Measurements from ENCODE around the gene SLC8A2.
"Not testable (repeated sequence)": the region's sequence is repeated elsewhere in the genome, so short reads cannot be mapped to it uniquely, and the experiment has no call there.

The SLC8A2 gene

GRCh38 chr19:47411696-47412095 lies 60.0 kb downstream of the SLC8A2 start:
- not testable (repeated sequence) for DNase-seq (ENCODE audit: low read depth)

- DNase-seq (ENCODE audit: low read depth) = no peak
Measured at GRCh38 chr19:47411101-47411500, 60.6 kb downstream of the SLC8A2 start.

- no peak for DNase-seq (ENCODE audit: low read depth)
Measured at GRCh38 chr19:47408156-47408938, 63.3 kb downstream of the SLC8A2 start.

DNA sequence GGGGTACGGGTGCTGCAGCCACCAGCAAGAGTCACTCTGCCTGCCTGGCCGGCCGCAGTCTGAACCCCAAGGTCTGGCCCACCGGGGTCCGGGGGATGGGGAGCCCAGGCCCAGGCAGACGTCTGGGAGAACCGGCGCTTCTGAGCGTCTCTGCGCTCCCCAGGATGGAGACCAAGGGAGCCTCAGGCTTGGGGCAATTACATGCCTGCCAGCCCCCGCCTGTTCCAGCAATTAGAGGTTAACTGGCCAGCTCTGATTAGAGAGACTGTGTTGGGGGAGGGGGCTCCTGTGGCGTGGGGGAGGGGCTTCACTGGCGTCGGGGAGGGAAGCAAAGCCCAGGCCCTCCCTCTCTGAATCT lies 64.3 kb downstream of the SLC8A2 start:
- no peak for DNase-seq (ENCODE audit: low read depth)

- DNase-seq (ENCODE audit: low read depth) = no peak
Measured at GRCh38 chr19:47406711-47407416, 64.8 kb downstream of the SLC8A2 start.

DNA sequence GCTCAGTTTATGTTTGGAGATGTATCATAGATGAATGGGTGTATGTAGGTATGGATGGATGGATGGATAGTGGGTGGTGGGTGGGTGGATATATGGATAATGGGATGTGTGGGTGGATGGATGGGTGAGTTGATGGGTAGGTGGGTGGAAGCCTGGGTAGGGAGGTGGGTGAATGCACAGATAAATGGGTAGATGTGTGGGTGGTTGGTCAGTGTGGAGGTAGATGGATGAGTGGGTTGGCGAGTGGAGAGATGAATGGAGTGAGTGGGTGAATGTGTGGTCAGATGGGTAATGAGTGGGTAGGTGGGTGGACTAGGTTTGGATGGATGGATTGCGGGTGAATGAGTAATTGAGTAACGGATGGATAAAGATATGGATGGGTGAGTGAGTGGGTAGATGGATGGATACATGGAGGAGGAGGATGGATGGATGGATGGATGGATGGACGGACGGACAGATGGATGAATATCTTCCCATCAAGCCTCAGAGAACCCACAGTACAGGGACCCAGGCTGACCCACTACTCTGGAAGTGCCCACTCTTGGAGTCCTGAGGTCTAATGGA lies 65.8 kb downstream of the SLC8A2 start:
- DNase-seq (ENCODE audit: low read depth) = no peak

DNA sequence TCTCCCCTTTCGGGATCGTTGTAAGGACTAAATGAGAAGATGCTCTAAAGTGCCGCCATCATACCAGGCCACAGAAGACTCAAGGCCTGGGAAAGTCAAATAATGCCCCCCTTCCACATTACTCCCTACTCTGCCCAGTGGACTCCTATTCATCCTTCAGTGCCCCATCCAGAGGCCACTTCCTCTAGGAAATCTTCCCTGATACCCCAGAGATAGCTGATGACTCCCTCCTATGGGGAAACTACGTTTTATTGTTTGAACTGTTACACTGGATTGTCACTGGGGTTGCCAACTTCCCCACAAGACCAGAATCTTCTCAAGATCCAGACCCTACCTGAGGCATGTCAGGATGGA lies 66.5 kb downstream of the SLC8A2 start:
- no peak for DNase-seq (ENCODE audit: low read depth)

GRCh38 chr19:47404334-47405196 lies 67.1 kb downstream of the SLC8A2 start:
- DNase-seq (ENCODE audit: low read depth) = no peak

- DNase-seq (ENCODE audit: low read depth) = no peak
Measured at GRCh38 chr19:47402504-47402903, 69.2 kb downstream of the SLC8A2 start.

- DNase-seq (ENCODE audit: low read depth) = no peak
Measured at GRCh38 chr19:47398707-47399597, 72.7 kb downstream of the SLC8A2 start.

- DNase-seq (ENCODE audit: low read depth) = peak; percentile 45
Measured at GRCh38 chr19:47391510-47392223, 80.0 kb downstream of the SLC8A2 start.

DNA sequence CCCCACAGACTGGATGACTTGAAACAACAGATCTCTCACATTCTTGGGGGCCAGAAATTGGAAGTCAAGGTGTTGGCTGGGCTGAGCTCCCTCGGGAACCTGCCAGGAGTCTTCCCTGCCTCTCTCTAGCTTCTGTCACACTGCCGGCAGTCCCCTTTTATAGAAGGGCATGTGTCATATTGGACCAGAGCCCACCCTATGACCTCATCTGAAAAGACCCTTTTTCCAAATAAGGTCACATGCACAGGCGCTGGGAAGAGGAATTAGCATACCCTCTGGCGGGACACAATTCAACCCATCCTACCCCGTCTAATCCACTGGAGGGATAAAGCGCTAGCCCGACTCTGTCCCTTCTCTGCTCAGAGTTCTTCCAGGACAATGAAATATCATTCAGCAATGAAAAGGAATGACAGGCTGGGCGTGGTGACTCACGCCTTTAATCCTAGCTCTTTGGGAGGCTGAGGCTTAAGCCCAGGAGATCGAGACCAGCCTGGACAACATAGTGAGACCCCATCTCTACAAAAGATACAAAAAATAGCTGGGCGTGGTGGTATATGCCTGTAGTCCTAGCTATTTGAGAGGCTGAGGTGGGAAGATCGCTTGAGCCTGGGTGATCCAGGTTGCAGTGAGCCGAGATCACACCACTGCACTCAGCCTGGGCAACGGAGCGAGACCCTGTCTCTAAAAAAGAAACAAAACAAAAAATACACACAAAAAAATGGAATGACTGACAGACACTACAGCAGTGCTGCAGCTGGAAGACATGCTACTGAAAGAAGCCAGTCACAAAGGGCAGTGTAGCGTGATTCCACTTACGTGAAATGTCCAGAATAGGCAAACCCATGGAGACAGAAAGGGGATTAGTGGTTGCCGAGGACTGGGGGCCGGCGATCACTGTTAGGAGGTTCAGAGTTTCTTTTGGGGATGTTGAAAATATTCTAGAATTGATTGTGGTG lies 80.9 kb downstream of the SLC8A2 start:
- DNase-seq (ENCODE audit: low read depth) = no peak

- no peak for DNase-seq (ENCODE audit: low read depth)
Measured at GRCh38 chr19:47389150-47389556, 82.5 kb downstream of the SLC8A2 start.

GRCh38 chr19:47388721-47389120 lies 83.0 kb downstream of the SLC8A2 start:
- DNase-seq (ENCODE audit: low read depth) = not testable (repeated sequence)

GRCh38 chr19:47387623-47388022 lies 84.1 kb downstream of the SLC8A2 start:
- DNase-seq (ENCODE audit: low read depth) = not testable (repeated sequence)

DNA sequence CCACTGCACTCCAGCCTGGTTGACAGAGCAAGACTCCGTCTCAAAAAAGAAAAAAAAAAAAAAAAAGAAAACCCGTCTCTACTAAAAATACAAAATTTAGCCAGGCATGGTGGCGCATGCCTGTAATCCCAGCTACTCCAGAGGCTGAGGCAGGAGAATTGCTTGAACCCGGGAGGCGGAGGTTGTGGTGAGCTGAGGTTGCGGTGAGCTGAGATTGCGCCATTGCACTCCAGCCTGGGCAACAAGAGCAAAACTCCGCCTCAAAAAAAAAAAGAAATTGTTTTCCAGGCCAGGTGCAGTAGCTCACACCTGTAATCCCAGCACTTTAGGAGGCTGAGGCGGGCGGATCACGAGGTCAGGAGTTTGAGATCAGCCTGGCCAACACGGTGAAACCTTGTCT lies 85.1 kb downstream of the SLC8A2 start:
- DNase-seq (ENCODE audit: low read depth) = not testable (repeated sequence)

- not testable (repeated sequence) for DNase-seq (ENCODE audit: low read depth)
Measured at GRCh38 chr19:47384533-47384932, 87.2 kb downstream of the SLC8A2 start.

GRCh38 chr19:47383890-47384289 lies 87.8 kb downstream of the SLC8A2 start:
- DNase-seq (ENCODE audit: low read depth) = not testable (repeated sequence)

DNA sequence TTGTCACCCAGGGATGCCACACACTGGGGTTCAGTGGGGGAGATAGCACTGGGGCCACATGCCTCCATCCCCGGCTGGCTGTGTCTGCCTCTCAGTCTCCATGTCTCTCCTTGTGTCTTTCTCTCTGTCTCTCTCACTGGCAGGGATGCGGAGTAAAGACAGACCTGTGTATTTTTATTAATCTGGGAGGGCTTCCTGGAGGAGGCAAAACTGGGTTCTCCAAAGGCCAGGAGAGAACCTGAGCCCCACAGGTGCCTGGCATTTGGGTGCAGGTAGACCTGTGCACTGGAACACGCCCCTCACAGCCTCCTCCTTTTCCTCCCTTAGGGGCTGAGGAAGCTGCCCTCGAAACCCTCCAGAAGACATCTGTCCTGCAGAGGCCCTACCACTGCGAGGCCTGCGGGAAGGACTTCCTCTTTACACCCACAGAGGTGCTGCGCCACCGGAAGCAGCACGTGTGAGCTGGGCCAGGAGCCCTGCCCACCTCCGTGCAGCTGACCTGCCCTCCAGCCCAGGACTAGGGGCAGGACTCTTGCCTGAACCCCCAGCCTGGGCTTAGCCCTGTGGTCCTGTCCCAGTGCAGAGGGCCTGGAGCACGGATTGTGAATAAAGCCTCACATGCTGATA lies 89.9 kb downstream of the SLC8A2 start:
- no peak for DNase-seq (ENCODE audit: low read depth)
